Activated CD8-positive, alpha-beta T cell treated with anti-CD3 and anti-CD28 coated beads for 36 hours (primary cell): Measurements from ENCODE around the gene ANO7. TPM values are rescaled to one million over a fixed set of nuclear protein-coding genes. Genes with fewer than 3 reads are reported as not detected.
"Not testable (repeated sequence)": the region's sequence is repeated elsewhere in the genome, so short reads cannot be mapped to it uniquely, and the experiment has no call there.

Experiments used
- ATAC-seq: fragments of 200-7000 bp; cut with Tn5 transposase; one replicate; pipeline ENCODE4 v1.10.0; 2021; ENCODE audit warnings: mild to moderate bottlenecking, moderate library complexity
- CTCF ChIA-PET: fragments of 350-600 bp; sonication (Branson Sonifier 250); formaldehyde crosslinking; loops from one replicate; lab custom pipeline; 2021; ENCODE audit warnings: antibody characterized with exemption; lab: Charles Lee
- POLR2A ChIA-PET: fragments of 350-600 bp; sonication (Branson Sonifier 250); formaldehyde crosslinking; loops from one replicate; lab custom pipeline; 2021; ENCODE audit warnings: antibody characterized with exemption; lab: Charles Lee
- DNase-seq: peaks from one replicate; pipeline ENCODE4 v3.0.0-alpha.2; 2020
- H3K27ac Mint-ChIP-seq: one replicate; pipeline ENCODE4 v1.8.0; 2021; ENCODE audit warnings: mild to moderate bottlenecking, mixed read lengths
- H3K27me3 Mint-ChIP-seq: one replicate; pipeline ENCODE4 v1.8.0; 2021; ENCODE audit warnings: mixed read lengths
- H3K36me3 Mint-ChIP-seq: one replicate; pipeline ENCODE4 v1.8.0; 2021; ENCODE audit warnings: low read depth, mixed read lengths
- H3K4me1 Mint-ChIP-seq: one replicate; pipeline ENCODE4 v1.8.0; 2021; ENCODE audit warnings: low read depth, mixed read lengths
- H3K4me3 Mint-ChIP-seq: one replicate; pipeline ENCODE4 v1.8.0; 2021; ENCODE audit warnings: mild to moderate bottlenecking, moderate library complexity, mixed read lengths
- H3K9me3 Mint-ChIP-seq: one replicate; pipeline ENCODE4 v1.8.0; 2021; ENCODE audit warnings: mixed read lengths
- intact Hi-C: fragments of 100-400 bp; cut with micrococcal nuclease; formaldehyde crosslinking; loops from one replicate; pipeline ENCODE4 v1.10.0; 2022
- total RNA-seq, 2 experiments: library from RNA; stranded (reverse); gene quantifications; one replicate each; pipeline ENCODE4 v1.2.3, GENCODE V29; 2021
- TF ChIP-seq, protein P1 (sequence below): fragments of 200-600 bp; IDR thresholded peaks from one replicate; pipeline ENCODE4 v1.8.0; 2022; ENCODE audit warnings: antibody characterized with exemption, mild to moderate bottlenecking

ANO7 gene
- total RNA-seq, 2 experiments from 2014 or later, result 5.1 to 5.4 TPM

DNA sequence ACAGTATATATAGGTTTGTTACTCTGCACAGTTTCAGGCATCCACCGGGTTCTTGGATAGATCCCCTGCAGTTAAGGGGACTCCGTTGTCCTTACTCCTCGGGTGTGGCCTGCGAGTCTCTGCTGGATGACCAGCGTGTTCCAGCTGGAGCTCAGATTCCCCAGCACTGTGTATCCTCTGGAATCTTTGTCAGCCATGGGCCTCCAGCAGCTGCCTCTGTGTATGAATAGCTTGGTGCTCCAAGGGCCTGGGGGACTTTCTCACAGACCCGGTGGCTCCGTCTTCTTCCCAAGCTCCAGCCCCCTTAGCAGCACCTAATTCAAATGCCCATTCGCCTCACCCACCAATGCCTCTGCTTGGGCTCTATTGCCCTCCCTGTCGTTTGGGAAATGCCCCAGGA is 6.3 kb downstream of the ANO7 start:
- TF ChIP-seq, protein P1, sequence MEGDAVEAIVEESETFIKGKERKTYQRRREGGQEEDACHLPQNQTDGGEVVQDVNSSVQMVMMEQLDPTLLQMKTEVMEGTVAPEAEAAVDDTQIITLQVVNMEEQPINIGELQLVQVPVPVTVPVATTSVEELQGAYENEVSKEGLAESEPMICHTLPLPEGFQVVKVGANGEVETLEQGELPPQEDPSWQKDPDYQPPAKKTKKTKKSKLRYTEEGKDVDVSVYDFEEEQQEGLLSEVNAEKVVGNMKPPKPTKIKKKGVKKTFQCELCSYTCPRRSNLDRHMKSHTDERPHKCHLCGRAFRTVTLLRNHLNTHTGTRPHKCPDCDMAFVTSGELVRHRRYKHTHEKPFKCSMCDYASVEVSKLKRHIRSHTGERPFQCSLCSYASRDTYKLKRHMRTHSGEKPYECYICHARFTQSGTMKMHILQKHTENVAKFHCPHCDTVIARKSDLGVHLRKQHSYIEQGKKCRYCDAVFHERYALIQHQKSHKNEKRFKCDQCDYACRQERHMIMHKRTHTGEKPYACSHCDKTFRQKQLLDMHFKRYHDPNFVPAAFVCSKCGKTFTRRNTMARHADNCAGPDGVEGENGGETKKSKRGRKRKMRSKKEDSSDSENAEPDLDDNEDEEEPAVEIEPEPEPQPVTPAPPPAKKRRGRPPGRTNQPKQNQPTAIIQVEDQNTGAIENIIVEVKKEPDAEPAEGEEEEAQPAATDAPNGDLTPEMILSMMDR, result no peak
- H3K4me3 Mint-ChIP-seq, result no peak overlapping the region
- POLR2A ChIA-PET, result no interaction called here
- no peaks in the 10 kb centered on the region for H3K9me3 Mint-ChIP-seq
- DNase-seq (no peak), ATAC-seq (no peak)
- no peaks in the 10 kb centered on the region for H3K27me3 Mint-ChIP-seq
- H3K27ac Mint-ChIP-seq, result no peak overlapping the region
- intact Hi-C loops, result no loop called here
- CTCF ChIA-PET, result interaction anchor here (1.2 kb wide), 1 partner anchor 116 kb away, joined by 4 read pairs; no protein-coding TSS in a partner anchor
- H3K36me3 Mint-ChIP-seq, result no peaks in the 10 kb centered on the region
- no peaks in the 10 kb centered on the region for H3K4me1 Mint-ChIP-seq

DNA sequence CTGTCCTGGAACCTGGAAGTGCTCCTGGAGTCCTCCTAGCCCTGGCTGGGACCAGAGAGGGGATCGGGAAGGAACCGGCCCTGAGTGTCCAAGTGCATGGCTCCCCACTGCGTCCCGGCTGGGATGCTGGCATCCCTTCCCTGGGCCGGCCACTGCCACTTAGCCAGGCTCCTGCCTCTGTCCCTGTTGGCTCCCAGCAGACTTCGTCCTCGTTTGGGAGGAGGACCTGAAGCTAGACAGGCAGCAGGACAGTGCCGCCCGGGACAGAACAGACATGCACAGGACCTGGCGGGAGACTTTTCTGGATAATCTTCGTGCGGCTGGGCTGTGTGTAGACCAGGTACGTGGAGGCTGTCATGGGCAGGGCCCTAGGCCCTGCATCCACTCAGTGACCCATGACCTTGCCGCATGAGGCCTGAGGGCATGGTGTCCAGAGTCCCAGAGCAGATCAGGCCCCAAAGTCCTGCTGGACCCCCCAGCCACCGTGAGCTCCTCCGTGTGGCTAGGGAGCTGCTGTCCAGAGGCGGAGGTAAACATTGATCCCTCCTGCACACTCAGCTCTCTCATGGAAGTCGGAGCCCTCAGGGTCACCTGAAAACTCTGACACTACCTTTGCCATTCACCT is 7.1 kb downstream of the ANO7 start:
- no peak overlapping the region for H3K27ac Mint-ChIP-seq
- DNase-seq (no peak), ATAC-seq (no peak)
- no peaks in the 10 kb centered on the region for H3K9me3 Mint-ChIP-seq
- H3K36me3 Mint-ChIP-seq, result no peaks in the 10 kb centered on the region
- no peaks in the 10 kb centered on the region for H3K4me1 Mint-ChIP-seq
- intact Hi-C loops, result no loop called here
- H3K27me3 Mint-ChIP-seq, result no peaks in the 10 kb centered on the region
- ChIA-PET CTCF (interaction anchor here (1.2 kb wide), 1 partner anchor 117 kb away, joined by 4 read pairs; no protein-coding TSS in a partner anchor), POLR2A (no interaction called here)
- TF ChIP-seq, protein P1, result no peak
- H3K4me3 Mint-ChIP-seq, result no peak overlapping the region

DNA sequence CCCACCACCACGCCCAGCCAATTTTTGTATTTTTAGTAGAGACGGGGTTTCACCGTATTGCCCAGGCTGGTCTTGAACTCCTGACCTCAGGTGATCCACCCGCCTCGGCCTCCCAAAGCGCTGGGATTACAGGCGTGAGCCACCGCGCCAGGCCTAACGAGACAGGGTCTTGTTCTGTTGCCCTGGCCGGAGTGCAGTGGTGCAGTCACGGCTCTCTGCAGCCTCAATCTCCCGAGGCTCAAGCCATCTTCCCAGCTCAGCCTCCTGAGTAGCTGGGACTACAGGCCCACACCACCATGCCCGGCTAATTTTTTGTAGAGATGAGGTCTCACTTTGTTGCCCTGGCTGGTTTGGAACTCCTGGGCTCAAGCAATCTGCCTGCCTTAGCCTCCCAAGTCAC is 8.8 kb downstream of the ANO7 start:
- DNase-seq, CTCF ChIA-PET, ATAC-seq, H3K27me3 Mint-ChIP-seq, H3K4me3 Mint-ChIP-seq, H3K27ac Mint-ChIP-seq, H3K36me3 Mint-ChIP-seq, H3K9me3 Mint-ChIP-seq, intact Hi-C loops, H3K4me1 Mint-ChIP-seq: not testable (repeated sequence)
- POLR2A ChIA-PET, result interaction anchor here (0.6 kb wide), 1 partner anchor 416 kb away, joined by 4 read pairs; no protein-coding TSS in a partner anchor

DNA sequence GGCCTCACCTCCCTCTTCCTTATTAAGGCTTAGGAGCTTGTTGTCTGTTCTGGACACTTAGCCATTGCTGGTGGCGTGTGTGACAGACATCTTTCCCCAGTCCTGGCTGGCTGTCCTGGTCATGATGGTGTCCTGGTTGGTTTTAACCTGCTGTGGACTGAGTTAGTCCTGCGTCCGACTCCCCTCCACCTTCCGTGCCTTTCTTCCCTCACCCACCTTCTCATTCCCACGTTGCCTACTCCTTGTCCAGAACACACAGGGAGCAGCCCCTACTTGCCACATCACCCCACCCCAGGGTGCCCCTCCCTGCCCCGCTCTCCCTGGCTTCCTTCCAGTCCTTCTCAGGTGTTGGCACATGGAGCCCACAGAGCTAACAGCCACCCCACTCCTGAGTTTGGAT is 9.5 kb downstream of the ANO7 start:
- no peaks in the 10 kb centered on the region for H3K9me3 Mint-ChIP-seq
- no peaks in the 10 kb centered on the region for H3K36me3 Mint-ChIP-seq
- intact Hi-C loops, result no loop called here
- DNase-seq (no peak), ATAC-seq (no peak)
- H3K4me3 Mint-ChIP-seq, result no peak overlapping the region
- H3K27ac Mint-ChIP-seq, result no peak overlapping the region
- TF ChIP-seq, protein P1, result no peak
- POLR2A ChIA-PET, result interaction anchor here (0.6 kb wide), 1 partner anchor 415 kb away, joined by 4 read pairs; no protein-coding TSS in a partner anchor
- H3K27me3 Mint-ChIP-seq, result no peaks in the 10 kb centered on the region
- H3K4me1 Mint-ChIP-seq, result no peaks in the 10 kb centered on the region
- CTCF ChIA-PET, result no interaction called here

DNA sequence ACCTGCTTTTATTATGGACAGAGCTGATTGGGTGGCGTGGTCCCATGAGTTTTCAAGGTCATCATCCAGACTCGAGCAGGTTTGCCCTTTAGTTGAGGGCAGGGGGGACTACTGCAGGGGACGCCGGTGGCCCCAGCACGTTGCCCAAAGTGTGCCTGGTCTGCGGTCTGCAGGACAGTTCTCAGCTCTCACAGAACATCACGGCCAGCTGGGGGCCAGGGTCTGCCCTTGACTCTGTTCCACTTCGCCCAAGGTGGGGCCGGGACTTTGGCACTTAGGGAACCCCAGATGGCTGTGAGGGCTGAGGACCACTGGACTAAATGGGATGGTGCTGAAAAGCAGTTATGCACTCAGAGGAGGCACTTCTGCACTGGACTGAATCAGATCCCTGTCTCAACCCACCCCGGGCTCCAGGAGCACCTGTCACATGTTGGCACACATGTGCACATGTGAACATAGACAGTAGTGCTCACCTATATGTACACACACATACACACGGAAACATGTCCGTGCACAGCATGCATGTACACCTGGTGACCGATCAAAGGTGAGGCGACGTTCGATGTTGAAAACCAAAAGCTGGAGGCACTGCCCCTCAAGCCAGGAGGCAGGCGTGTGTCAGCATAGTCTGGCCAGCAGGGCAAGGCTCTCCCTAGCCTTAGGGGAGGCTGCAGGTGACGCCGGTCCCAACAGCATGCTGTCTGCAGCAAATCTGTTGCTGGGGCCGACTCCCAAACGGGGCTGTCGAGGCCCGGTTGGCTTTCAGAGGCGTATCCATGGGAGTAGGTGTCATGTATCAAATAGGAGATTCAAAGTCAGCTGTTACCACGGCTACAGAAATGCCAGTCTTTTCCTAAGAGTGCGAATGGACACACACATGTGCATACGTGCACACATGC is 10.2 kb downstream of the ANO7 start:
- DNase-seq, result no peak
- Mint-ChIP-seq H3K27me3 (no peaks in the 10 kb centered on the region), H3K27ac (no peak overlapping the region), H3K36me3 (no peaks in the 10 kb centered on the region), H3K4me3 (no peak overlapping the region), H3K4me1 (no peaks in the 10 kb centered on the region), H3K9me3 (no peaks in the 10 kb centered on the region)
- intact Hi-C loops, result no loop called here
- POLR2A ChIA-PET, result no interaction called here
- TF ChIP-seq, protein P1, result no peak
- CTCF ChIA-PET, result no interaction called here
- ATAC-seq, result no peak
